ENCODE measurements around the gene ABCB11. TPM values are rescaled to one million over a fixed set of nuclear protein-coding genes. Genes with fewer than 3 reads are reported as not detected.

The ABCB11 gene
- total and polyA plus RNA-seq, 2 donors (not counting 1 experiment from before 2014, with no cell fraction given) = not detected

DNA sequence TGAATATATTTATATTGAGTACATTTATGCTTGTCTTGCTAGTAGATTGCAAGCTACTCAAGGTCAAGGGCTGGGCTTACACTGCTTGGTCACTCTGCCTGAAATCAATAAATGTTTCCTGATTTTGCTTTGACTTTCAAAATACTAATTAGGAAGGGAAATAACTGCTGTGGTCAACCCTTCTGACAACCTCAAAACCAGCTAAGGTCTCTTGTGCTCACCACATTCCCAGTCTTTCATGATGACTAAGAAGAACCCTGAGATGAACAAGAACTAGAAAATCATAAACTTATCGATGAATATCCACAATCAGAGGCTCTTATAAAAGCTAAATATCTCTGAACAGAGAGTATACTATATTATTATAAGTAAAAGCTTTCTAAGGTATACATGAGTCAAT is 33.3 kb downstream of the ABCB11 start:
- Histone ChIP-seq H3K4me1 (ENCODE audit: control insufficient read depth in 2 of 2, insufficient read depth in 2 of 2, low read length in 2 of 2) (no peaks in the 10 kb centered on the region), H4K20me1 (ENCODE audit: control insufficient read depth, insufficient read depth, low read length, poor library complexity, severe bottlenecking) (no peaks in the 10 kb centered on the region), H3K9ac (ENCODE audit: low read length) (no peak overlapping the region), H3K27ac (ENCODE audit: low read length in 2 of 2) (no peak overlapping the region), H3K27me3 (replicated peaks in 1 of 4; ENCODE audit: control extremely low read depth in 1 of 4, control insufficient read depth in 3 of 4, insufficient read depth in 4 of 4, low read length in 3 of 4) (no peaks in the 10 kb centered on the region), H3K36me3 (replicated peaks in 1 of 2; ENCODE audit: control extremely low read depth in 1 of 2, control insufficient read depth in 1 of 2, extremely low read depth in 1 of 2, insufficient read depth in 2 of 2, low read length in 1 of 2) (no peaks in the 10 kb centered on the region), H3K4me3 (ENCODE audit: control extremely low read depth in 1 of 5, extremely low read depth in 1 of 5, insufficient read depth in 1 of 5, low read depth in 2 of 5, low read length in 4 of 5) (no peak overlapping the region), H3K4me2 (replicated peaks; ENCODE audit: low read depth, low read length, poor library complexity, severe bottlenecking) (no peak overlapping the region), H2AFZ (ENCODE audit: insufficient read depth, low read depth, low read length, poor library complexity, severe bottlenecking) (no peak overlapping the region), H3K79me2 (ENCODE audit: control insufficient read depth, insufficient read depth, low read length) (no peaks in the 10 kb centered on the region), H3K9me3 (ENCODE audit: control extremely low read depth in 1 of 3, control insufficient read depth in 2 of 3, insufficient read depth in 1 of 3, low read length in 2 of 3) (no peaks in the 10 kb centered on the region)
- H3K4me1 Mint-ChIP-seq = no peaks in the 10 kb centered on the region
- no peak overlapping the region for H3K4me3 Mint-ChIP-seq
- DNase-seq (no peak), ATAC-seq (ENCODE audit: low read depth) (no peak)
- WGBS (ENCODE audit: insufficient coverage) = no CpG with 5 or more reads among the region's 1 CpG
- H3K27me3 Mint-ChIP-seq = no peaks in the 10 kb centered on the region
- ChIA-PET POLR2A (no interaction called here), CTCF (no interaction called here)
- TF ChIP-seq EZH2 (IDR thresholded peaks at IDR 0.05; ENCODE audit: borderline replicate concordance, insufficient read depth, low read depth, low read length, poor library complexity, severe bottlenecking) = no peak
- TF ChIP-seq, protein P1, sequence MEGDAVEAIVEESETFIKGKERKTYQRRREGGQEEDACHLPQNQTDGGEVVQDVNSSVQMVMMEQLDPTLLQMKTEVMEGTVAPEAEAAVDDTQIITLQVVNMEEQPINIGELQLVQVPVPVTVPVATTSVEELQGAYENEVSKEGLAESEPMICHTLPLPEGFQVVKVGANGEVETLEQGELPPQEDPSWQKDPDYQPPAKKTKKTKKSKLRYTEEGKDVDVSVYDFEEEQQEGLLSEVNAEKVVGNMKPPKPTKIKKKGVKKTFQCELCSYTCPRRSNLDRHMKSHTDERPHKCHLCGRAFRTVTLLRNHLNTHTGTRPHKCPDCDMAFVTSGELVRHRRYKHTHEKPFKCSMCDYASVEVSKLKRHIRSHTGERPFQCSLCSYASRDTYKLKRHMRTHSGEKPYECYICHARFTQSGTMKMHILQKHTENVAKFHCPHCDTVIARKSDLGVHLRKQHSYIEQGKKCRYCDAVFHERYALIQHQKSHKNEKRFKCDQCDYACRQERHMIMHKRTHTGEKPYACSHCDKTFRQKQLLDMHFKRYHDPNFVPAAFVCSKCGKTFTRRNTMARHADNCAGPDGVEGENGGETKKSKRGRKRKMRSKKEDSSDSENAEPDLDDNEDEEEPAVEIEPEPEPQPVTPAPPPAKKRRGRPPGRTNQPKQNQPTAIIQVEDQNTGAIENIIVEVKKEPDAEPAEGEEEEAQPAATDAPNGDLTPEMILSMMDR (IDR thresholded peaks at IDR 0.05) = no peak
- intact Hi-C loops (cut with micrococcal nuclease) = no loop called here
- H3K27ac Mint-ChIP-seq = no peak overlapping the region
- no peaks in the 10 kb centered on the region for H3K9me3 Mint-ChIP-seq (ENCODE audit: insufficient read depth)

DNA sequence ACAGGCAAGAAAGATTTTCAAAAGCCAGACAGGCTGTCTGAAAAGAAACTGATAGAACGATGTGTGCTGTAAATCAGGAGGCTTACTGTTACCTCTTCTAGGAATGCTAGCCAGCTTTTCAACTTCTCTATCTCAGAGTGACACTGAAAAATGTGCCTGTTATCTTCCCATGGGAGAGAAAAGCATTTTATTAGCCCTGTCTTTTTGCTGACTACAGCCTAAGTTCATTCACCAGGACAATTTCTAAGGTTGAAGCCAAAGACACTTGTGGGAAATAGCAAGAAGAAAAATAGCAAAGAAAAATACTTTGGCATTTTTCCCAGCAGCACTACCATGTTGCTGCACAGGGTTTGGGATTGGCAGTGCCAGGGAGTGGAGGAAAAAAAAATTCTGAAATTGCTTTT is 34.0 kb downstream of the ABCB11 start:
- H3K27me3 Mint-ChIP-seq = no peaks in the 10 kb centered on the region
- no peaks in the 10 kb centered on the region for H3K9me3 Mint-ChIP-seq (ENCODE audit: insufficient read depth)
- no peaks in the 10 kb centered on the region for H4K20me1 ChIP-seq (ENCODE audit: control insufficient read depth, insufficient read depth, low read length, poor library complexity, severe bottlenecking)
- ChIA-PET POLR2A (no interaction called here), CTCF (no interaction called here)
- no peaks in the 10 kb centered on the region for H3K36me3 ChIP-seq (replicated peaks in 1 of 2; ENCODE audit: control extremely low read depth in 1 of 2, control insufficient read depth in 1 of 2, extremely low read depth in 1 of 2, insufficient read depth in 2 of 2, low read length in 1 of 2)
- DNase-seq (no peak), ATAC-seq (ENCODE audit: low read depth) (no peak)
- H3K27ac Mint-ChIP-seq = no peak overlapping the region
- no peak overlapping the region for H3K4me2 ChIP-seq (replicated peaks; ENCODE audit: low read depth, low read length, poor library complexity, severe bottlenecking)
- no peak overlapping the region for H3K4me3 ChIP-seq (ENCODE audit: control extremely low read depth in 1 of 5, extremely low read depth in 1 of 5, insufficient read depth in 1 of 5, low read depth in 2 of 5, low read length in 4 of 5)
- intact Hi-C loops (cut with micrococcal nuclease) = no loop called here
- no peaks in the 10 kb centered on the region for H3K79me2 ChIP-seq (ENCODE audit: control insufficient read depth, insufficient read depth, low read length)
- H3K4me1 ChIP-seq (ENCODE audit: control insufficient read depth in 2 of 2, insufficient read depth in 2 of 2, low read length in 2 of 2) = no peaks in the 10 kb centered on the region
- H3K27ac ChIP-seq (ENCODE audit: low read length in 2 of 2) = no peak overlapping the region
- no peak overlapping the region for H2AFZ ChIP-seq (ENCODE audit: insufficient read depth, low read depth, low read length, poor library complexity, severe bottlenecking)
- TF ChIP-seq, protein P1 (IDR thresholded peaks at IDR 0.05) = no peak
- TF ChIP-seq EZH2 (IDR thresholded peaks at IDR 0.05; ENCODE audit: borderline replicate concordance, insufficient read depth, low read depth, low read length, poor library complexity, severe bottlenecking) = no peak
- no peaks in the 10 kb centered on the region for H3K4me1 Mint-ChIP-seq
- no peak overlapping the region for H3K4me3 Mint-ChIP-seq
- H3K27me3 ChIP-seq (replicated peaks in 1 of 4; ENCODE audit: control extremely low read depth in 1 of 4, control insufficient read depth in 3 of 4, insufficient read depth in 4 of 4, low read length in 3 of 4) = no peaks in the 10 kb centered on the region
- no peak overlapping the region for H3K9ac ChIP-seq (ENCODE audit: low read length)
- no CpG with 5 or more reads among the region's 1 CpG for WGBS (ENCODE audit: insufficient coverage)
- no peaks in the 10 kb centered on the region for H3K9me3 ChIP-seq (ENCODE audit: control extremely low read depth in 1 of 3, control insufficient read depth in 2 of 3, insufficient read depth in 1 of 3, low read length in 2 of 3)
